HCT116 (cell line): ENCODE results near the gene SLC22A8. TPM values are rescaled to one million over a fixed set of nuclear protein-coding genes. Genes with fewer than 3 reads are reported as not detected.

ENCODE experiments used
- ATAC-seq: fragments of 200-7000 bp; cut with Tn5 transposase; 2 replicates; pipeline ENCODE4 v1.9.1; 2020; ENCODE audit warnings: mild to moderate bottlenecking, moderate library complexity
- BruUV-seq: library from RNA; stranded (reverse); fragments of 400-500 nt; replicated peaks from 2 replicates; lab custom pipeline; 2021; lab: Mats Ljungman, UMichigan
- CTCF ChIA-PET: fragments of 300-600 bp; sonication (Branson Sonifier 250); formaldehyde crosslinking; loops from one replicate; lab custom pipeline; 2021; ENCODE audit warnings: antibody characterized with exemption; lab: Charles Lee
- POLR2A ChIA-PET: fragments of 300-600, 350-600 bp; sonication (Branson Sonifier 250); formaldehyde crosslinking; loops from one replicate; lab custom pipeline; 2021; ENCODE audit warnings: antibody characterized with exemption; lab: Charles Lee
- RAD21 ChIA-PET, 2 experiments: fragments of 300-600 bp; sonication (Branson Sonifier 250); formaldehyde crosslinking; loops; one replicate each; lab custom pipeline; 2023; ENCODE audit warnings: low total read pairs in 2 of 2; ENCODE audit not compliant: uncharacterized antibody in 2 of 2, unreplicated experiment in 2 of 2, low non-redundant PET in 1 of 2; lab: Charles Lee
- DNase-seq: peaks from one replicate; pipeline ENCODE4 v3.0.0-alpha.2; 2010; ENCODE audit warnings: low read depth, low spot score
- H2AFZ ChIP-seq: fragments of 200-600 bp; shearing (Covaris generic), sonication (generic); 2 replicates; pipeline ENCODE4 v1.6.1; 2017; ENCODE audit warnings: low read depth, mixed run types, mixed read lengths, antibody characterized with exemption, low read length; ENCODE audit not compliant: poor library complexity, severe bottlenecking
- H3K27ac ChIP-seq: 2 replicates; pipeline ENCODE4 v1.5.1; 2012; ENCODE audit warnings: low read depth, low read length
- H3K27me3 ChIP-seq: fragments of 200-600 bp; sonication (generic); 2 replicates; pipeline ENCODE4 v1.6.1; 2016; ENCODE audit warnings: mixed run types, low read length, mixed read lengths; ENCODE audit not compliant: insufficient read depth
- H3K36me3 ChIP-seq, 2 experiments: fragments of 200-500 bp in 1 of 2; fragments of 200-600 bp in 1 of 2; sonication (Bioruptor generic) in 1 of 2; sonication (generic) in 1 of 2; 2 replicates each; pipeline versions ENCODE4 v1.5.1 to v1.6.1; 2014 to 2016; ENCODE audit warnings: low read length in 2 of 2, inconsistent platforms in 1 of 2, mixed read lengths in 1 of 2, mixed run types in 1 of 2; ENCODE audit not compliant: insufficient read depth in 2 of 2, control insufficient read depth in 1 of 2
- H3K4me1 ChIP-seq, 2 experiments: fragments of 200-600 bp in 1 of 2; sonication (generic) in 1 of 2; 2 replicates each; pipeline versions ENCODE4 v1.5.1 to v1.6.1; 2012 to 2017; ENCODE audit warnings: low read length in 2 of 2, inconsistent platforms in 1 of 2, mild to moderate bottlenecking in 1 of 2, mixed read lengths in 1 of 2, mixed run types in 1 of 2, moderate library complexity in 1 of 2; ENCODE audit not compliant: insufficient read depth in 2 of 2, control insufficient read depth in 1 of 2
- H3K4me2 ChIP-seq: fragments of 200-600 bp; sonication (generic); 2 replicates; pipeline ENCODE4 v1.6.1; 2017; ENCODE audit warnings: mixed run types, low read length, mixed read lengths
- H3K4me3 ChIP-seq, 2 experiments: fragments of 200-600 bp in 1 of 2; sonication (generic) in 1 of 2; replicated peaks in 1 of 2; 2 replicates each; pipeline ENCODE4 v1.5.1; 2011 to 2016; ENCODE audit warnings: low read length in 2 of 2, control low read depth in 1 of 2, low read depth in 1 of 2, mild to moderate bottlenecking in 1 of 2, mixed read lengths in 1 of 2, mixed run types in 1 of 2
- H3K79me2 ChIP-seq: fragments of 200-600 bp; sonication (generic); 2 replicates; pipeline ENCODE4 v1.6.1; 2017; ENCODE audit warnings: mild to moderate bottlenecking, mixed run types, low read length, moderate library complexity, mixed read lengths; ENCODE audit not compliant: insufficient read depth
- H3K9ac ChIP-seq: fragments of 200-600 bp; sonication (generic); 2 replicates; pipeline ENCODE4 v1.6.1; 2016; ENCODE audit warnings: low read length, mixed read lengths
- H3K9me2 ChIP-seq: fragments of 200-600 bp; sonication (generic), shearing (Covaris generic); 2 replicates; pipeline ENCODE4 v1.6.1; 2017; ENCODE audit warnings: mixed run types, mild to moderate bottlenecking, moderate library complexity; ENCODE audit not compliant: insufficient read depth
- H3K9me3 ChIP-seq, 2 experiments: fragments of 200-500 bp in 1 of 2; fragments of 200-600 bp in 1 of 2; sonication (Bioruptor generic) in 1 of 2; sonication (generic) in 1 of 2; 2 replicates each; pipeline ENCODE4 v1.6.1; 2014 to 2017; ENCODE audit warnings: low read length in 2 of 2, mixed read lengths in 2 of 2, inconsistent platforms in 1 of 2, low read depth in 1 of 2, mild to moderate bottlenecking in 1 of 2, mixed run types in 1 of 2, moderate library complexity in 1 of 2; ENCODE audit not compliant: control insufficient read depth in 1 of 2, insufficient read depth in 1 of 2
- H4K20me1 ChIP-seq: fragments of 200-600 bp; sonication (generic), shearing (Covaris generic); 2 replicates; pipeline ENCODE4 v1.6.1; 2017; ENCODE audit warnings: mixed run types, mild to moderate bottlenecking, moderate library complexity; ENCODE audit not compliant: insufficient read depth
- EGR1 ChIP-seq: IDR thresholded peaks from 2 replicates; pipeline ENCODE4 v1.6.1; 2012; ENCODE audit warnings: low read depth
- EZH2phosphoT487 ChIP-seq: fragments of 200-600 bp; IDR thresholded peaks from 2 replicates; pipeline ENCODE4 v1.6.1; 2018; ENCODE audit warnings: antibody characterized with exemption, borderline replicate concordance
- FOSL1 ChIP-seq: IDR thresholded peaks from 2 replicates; pipeline ENCODE4 v1.6.1; 2012; ENCODE audit warnings: low read depth
- JUND ChIP-seq: IDR thresholded peaks from 2 replicates; pipeline ENCODE4 v1.6.1; 2012
- POLR2A ChIP-seq: IDR thresholded peaks from 2 replicates; pipeline ENCODE4 v1.7.0; 2011; ENCODE audit warnings: borderline replicate concordance; ENCODE audit not compliant: insufficient read depth, insufficient read length; ENCODE audit errors: extremely low read depth
- POLR2AphosphoS5 ChIP-seq: IDR thresholded peaks from 2 replicates; pipeline ENCODE4 v1.6.1; 2011; ENCODE audit warnings: mild to moderate bottlenecking, low read depth, low read length, moderate library complexity
- SP1 ChIP-seq: IDR thresholded peaks from 2 replicates; pipeline ENCODE4 v1.6.1; 2012; ENCODE audit warnings: low read depth
- YY1 ChIP-seq: IDR thresholded peaks from 2 replicates; pipeline ENCODE4 v1.6.1; 2011; ENCODE audit warnings: low read length, low read depth, moderate library complexity, mild to moderate bottlenecking; ENCODE audit not compliant: insufficient replicate concordance; ENCODE audit errors: extremely low read depth
- ZFX ChIP-seq: fragments of 450-650 bp; IDR thresholded peaks from 2 replicates; pipeline ENCODE4 v1.6.1; 2017
- ZNF274 ChIP-seq: fragments of 200-500 bp; sonication (Bioruptor generic); IDR thresholded peaks from 2 replicates; pipeline ENCODE4 v1.6.1; 2014; ENCODE audit warnings: mild to moderate bottlenecking, low read depth, low read length, inconsistent platforms
- intact Hi-C: fragments of 100-400 bp; cut with micrococcal nuclease; formaldehyde crosslinking; loops from 2 replicates; pipeline ENCODE4 v1.10.0; 2022
- total RNA-seq: library from RNA; stranded (reverse); gene quantifications from one replicate; pipeline ENCODE4 v1.2.1, GENCODE V29; 2021; ENCODE audit not compliant: unreplicated experiment
- TF ChIP-seq, protein P1 (sequence below): IDR thresholded peaks from 2 replicates; pipeline ENCODE4 v1.6.1; 2012
- TF ChIP-seq, protein P2 (sequence below), 3 experiments: fragments of 200-600 bp in 1 of 3; sonication (generic) in 1 of 3; IDR thresholded peaks in 2 of 3; conservative IDR thresholded peaks in 1 of 3; 2 replicates each; pipeline ENCODE4 v1.5.1; 2012 to 2017; ENCODE audit warnings: low read depth in 2 of 3, low read length in 2 of 3, antibody characterized with exemption in 1 of 3, borderline replicate concordance in 1 of 3, control low read depth in 1 of 3, mild to moderate bottlenecking in 1 of 3, mixed read lengths in 1 of 3, mixed run types in 1 of 3, moderate library complexity in 1 of 3; ENCODE audit not compliant: insufficient read depth in 1 of 3

The SLC22A8 gene
- total RNA-seq, 1 experiment from 2014 or later, result not detected

DNA sequence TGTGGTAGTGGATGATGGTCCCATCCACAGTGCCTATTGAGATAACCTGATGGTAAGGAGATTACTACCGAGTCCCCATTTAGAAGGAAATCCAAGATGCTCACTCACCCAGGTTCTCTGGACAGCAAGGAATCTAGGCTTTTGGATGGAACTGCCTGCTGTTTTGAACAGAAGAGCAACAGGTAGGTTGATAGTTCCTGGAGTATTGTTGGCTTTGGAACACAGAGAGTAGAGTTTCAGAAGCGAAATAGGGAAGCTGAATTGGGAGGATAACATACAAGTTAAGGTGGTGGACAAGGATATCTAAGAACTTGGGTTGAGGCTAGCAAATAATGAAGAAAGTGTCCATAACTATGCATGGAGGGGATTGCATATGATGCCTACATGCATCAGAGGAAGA lies 58.5 kb downstream of the SLC22A8 start:
- Histone ChIP-seq H4K20me1 (no peaks in the 10 kb centered on the region), H3K27ac (no peak overlapping the region), H3K4me3 (no peak overlapping the region), H3K27me3 (no peaks in the 10 kb centered on the region), H3K4me1 (no peaks in the 10 kb centered on the region), H2AFZ (no peak overlapping the region), H3K36me3 (no peaks in the 10 kb centered on the region), H3K9ac (no peak overlapping the region), H3K79me2 (no peaks in the 10 kb centered on the region), H3K9me3 (no peaks in the 10 kb centered on the region), H3K9me2 (no peaks in the 10 kb centered on the region), H3K4me2 (no peak overlapping the region)
- ChIA-PET CTCF (interaction anchor here (2.6 kb wide), 1 partner anchor 18 kb away, joined by 6 read pairs; no protein-coding TSS in a partner anchor), POLR2A (no interaction called here), RAD21 (no interaction called here)
- intact Hi-C loops, result no loop called here
- ATAC-seq (no peak), DNase-seq (no peak)
- no TSS peak for BruUV-seq
- no peak for TF ChIP-seq EGR1
- TF ChIP-seq JUND, result no peak
- TF ChIP-seq ZFX, result no peak
- TF ChIP-seq YY1, result no peak
- no peak for TF ChIP-seq FOSL1
- no peak for TF ChIP-seq POLR2AphosphoS5
- no peak for TF ChIP-seq SP1
- TF ChIP-seq, protein P1, sequence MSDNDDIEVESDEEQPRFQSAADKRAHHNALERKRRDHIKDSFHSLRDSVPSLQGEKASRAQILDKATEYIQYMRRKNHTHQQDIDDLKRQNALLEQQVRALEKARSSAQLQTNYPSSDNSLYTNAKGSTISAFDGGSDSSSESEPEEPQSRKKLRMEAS, result no peak
- TF ChIP-seq POLR2A, result no peak
- TF ChIP-seq, protein P2, sequence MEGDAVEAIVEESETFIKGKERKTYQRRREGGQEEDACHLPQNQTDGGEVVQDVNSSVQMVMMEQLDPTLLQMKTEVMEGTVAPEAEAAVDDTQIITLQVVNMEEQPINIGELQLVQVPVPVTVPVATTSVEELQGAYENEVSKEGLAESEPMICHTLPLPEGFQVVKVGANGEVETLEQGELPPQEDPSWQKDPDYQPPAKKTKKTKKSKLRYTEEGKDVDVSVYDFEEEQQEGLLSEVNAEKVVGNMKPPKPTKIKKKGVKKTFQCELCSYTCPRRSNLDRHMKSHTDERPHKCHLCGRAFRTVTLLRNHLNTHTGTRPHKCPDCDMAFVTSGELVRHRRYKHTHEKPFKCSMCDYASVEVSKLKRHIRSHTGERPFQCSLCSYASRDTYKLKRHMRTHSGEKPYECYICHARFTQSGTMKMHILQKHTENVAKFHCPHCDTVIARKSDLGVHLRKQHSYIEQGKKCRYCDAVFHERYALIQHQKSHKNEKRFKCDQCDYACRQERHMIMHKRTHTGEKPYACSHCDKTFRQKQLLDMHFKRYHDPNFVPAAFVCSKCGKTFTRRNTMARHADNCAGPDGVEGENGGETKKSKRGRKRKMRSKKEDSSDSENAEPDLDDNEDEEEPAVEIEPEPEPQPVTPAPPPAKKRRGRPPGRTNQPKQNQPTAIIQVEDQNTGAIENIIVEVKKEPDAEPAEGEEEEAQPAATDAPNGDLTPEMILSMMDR (IDR thresholded peaks at IDR 0.05 in 2 of 3, conservative IDR thresholded peaks at IDR 0.05 in 1 of 3; ENCODE audit: borderline replicate concordance in 1 of 3, insufficient read depth in 1 of 3, low read depth in 2 of 3, low read length in 2 of 3), result no peak
- TF ChIP-seq EZH2phosphoT487, result no peak
- no peak for TF ChIP-seq ZNF274
